Type B pancreatic cell (in vitro differentiated cells): ENCODE data around the gene RSPH10B2. TPM values are rescaled to one million over a fixed set of nuclear protein-coding genes. Genes with fewer than 3 reads are reported as not detected.
"Not testable (repeated sequence)": the region's sequence is repeated elsewhere in the genome, so short reads cannot be mapped to it uniquely, and the experiment has no call there.

Source experiments
- DNase-seq: peaks from one replicate; pipeline ENCODE4 v3.0.0; 2021; ENCODE audit warnings: mixed read lengths; ENCODE audit not compliant: unreplicated experiment; ENCODE audit errors: extremely low spot score
- H3K27ac Mint-ChIP-seq: 2 replicates; pipeline ENCODE4 v1.8.0; 2021; ENCODE audit warnings: mild to moderate bottlenecking, mixed read lengths
- H3K27me3 Mint-ChIP-seq: 2 replicates; pipeline ENCODE4 v1.8.0; 2021; ENCODE audit warnings: mixed read lengths
- H3K36me3 Mint-ChIP-seq: 2 replicates; pipeline ENCODE4 v1.8.0; 2021; ENCODE audit warnings: mixed read lengths
- H3K4me1 Mint-ChIP-seq: one replicate; pipeline ENCODE4 v1.8.0; 2021; ENCODE audit warnings: mixed read lengths; ENCODE audit not compliant: unreplicated experiment
- H3K4me3 Mint-ChIP-seq: 2 replicates; pipeline ENCODE4 v1.8.0; 2021; ENCODE audit warnings: mild to moderate bottlenecking, mixed read lengths
- H3K9me3 Mint-ChIP-seq: 2 replicates; pipeline ENCODE4 v1.8.0; 2021; ENCODE audit warnings: mixed read lengths
- long read RNA-seq: library from polyadenylated mRNA; unstranded; transcript quantifications from one replicate; pipeline ENCODE4 v2.0.0, GENCODE V29; 2020
- total RNA-seq: library from RNA; stranded (reverse); gene quantifications from 2 replicates; pipeline ENCODE4 v1.2.1, GENCODE V29; 2021; ENCODE audit warnings: low replicate concordance
- TF ChIP-seq, protein P1 (sequence below): fragments of 200-600 bp; sonication (generic); conservative IDR thresholded peaks from 2 replicates; pipeline ENCODE4 v1.5.0; 2021; ENCODE audit warnings: antibody characterized with exemption, mild to moderate bottlenecking

The RSPH10B2 gene
- total RNA-seq = 0.83 and 1.1 TPM in 2 replicates
- long read RNA-seq = 0 reads

DNA sequence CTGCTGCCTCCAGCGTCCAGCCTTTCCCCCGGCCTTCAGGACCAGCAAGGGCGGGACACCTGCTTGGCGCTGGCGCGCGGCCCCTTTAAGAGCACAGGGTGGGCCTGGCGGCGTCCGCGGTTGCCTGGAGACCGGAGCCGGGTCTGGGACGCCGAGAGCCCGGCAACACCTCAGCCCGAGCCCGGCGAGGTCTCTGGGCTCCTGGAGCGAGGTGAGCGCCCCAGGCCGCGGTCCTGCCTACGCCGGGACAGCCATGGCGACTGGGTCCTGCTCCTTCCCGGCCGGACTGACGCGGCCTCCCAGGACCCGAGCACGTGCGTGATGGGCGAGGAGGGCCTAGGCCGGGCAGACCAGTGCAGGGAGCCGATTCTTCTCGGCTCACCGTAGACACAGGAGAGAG is at the start of gene RSPH10B2:
Gene RSPH10B2, plus strand, starts transcription at position 140 of the 400 bp plus-strand sequence. CDS start 3,575 bp downstream, outside the sequence.
- not testable (repeated sequence) for H3K4me3 Mint-ChIP-seq, DNase-seq, H3K4me1 Mint-ChIP-seq, H3K9me3 Mint-ChIP-seq, H3K27ac Mint-ChIP-seq, H3K27me3 Mint-ChIP-seq, H3K36me3 Mint-ChIP-seq

DNA sequence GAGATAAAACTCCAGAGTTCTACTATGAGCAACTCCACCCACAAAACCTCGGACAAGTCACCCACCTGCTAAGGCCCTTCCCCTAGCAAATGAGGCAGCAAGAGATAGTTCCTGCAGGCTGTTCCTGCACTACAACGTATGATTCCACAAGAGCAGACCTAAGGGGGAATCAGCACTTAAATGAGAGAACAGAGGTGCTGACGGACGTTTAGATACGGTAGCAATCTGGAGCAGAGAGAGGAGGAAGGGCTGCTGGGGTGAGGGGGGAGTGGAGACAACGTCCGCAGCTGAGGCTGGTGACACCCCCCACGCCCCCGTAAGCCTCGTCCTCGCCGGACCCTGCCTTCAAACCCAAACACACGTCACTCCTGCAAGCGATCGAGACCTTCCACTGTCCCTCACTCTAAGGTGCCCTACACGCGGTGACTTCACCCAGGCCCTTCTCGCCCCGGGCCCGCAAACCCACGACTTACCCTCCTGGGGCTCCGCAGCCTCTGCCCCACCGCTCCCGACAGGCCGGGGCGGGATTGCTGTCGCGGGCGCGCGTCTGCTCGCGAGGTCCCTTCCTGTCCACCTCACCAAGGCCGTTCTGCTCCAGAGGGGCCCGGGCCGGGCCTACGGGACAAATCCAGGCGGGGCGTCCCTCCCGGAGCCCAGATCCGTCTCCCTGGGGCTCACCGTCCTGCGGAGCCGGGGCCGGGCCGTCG is 47.8 kb upstream of the RSPH10B2 start:
- peak overlapping the region; percentile 94 for H3K27ac Mint-ChIP-seq
- peaks cover 23% of the 10 kb centered on the region for H3K4me1 Mint-ChIP-seq
- TF ChIP-seq, protein P1, sequence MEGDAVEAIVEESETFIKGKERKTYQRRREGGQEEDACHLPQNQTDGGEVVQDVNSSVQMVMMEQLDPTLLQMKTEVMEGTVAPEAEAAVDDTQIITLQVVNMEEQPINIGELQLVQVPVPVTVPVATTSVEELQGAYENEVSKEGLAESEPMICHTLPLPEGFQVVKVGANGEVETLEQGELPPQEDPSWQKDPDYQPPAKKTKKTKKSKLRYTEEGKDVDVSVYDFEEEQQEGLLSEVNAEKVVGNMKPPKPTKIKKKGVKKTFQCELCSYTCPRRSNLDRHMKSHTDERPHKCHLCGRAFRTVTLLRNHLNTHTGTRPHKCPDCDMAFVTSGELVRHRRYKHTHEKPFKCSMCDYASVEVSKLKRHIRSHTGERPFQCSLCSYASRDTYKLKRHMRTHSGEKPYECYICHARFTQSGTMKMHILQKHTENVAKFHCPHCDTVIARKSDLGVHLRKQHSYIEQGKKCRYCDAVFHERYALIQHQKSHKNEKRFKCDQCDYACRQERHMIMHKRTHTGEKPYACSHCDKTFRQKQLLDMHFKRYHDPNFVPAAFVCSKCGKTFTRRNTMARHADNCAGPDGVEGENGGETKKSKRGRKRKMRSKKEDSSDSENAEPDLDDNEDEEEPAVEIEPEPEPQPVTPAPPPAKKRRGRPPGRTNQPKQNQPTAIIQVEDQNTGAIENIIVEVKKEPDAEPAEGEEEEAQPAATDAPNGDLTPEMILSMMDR = no peak
- H3K4me3 Mint-ChIP-seq = peak overlapping the region; percentile 97
- peaks cover 11% of the 10 kb centered on the region for H3K27me3 Mint-ChIP-seq
- peak; percentile 70 for DNase-seq
- H3K9me3 Mint-ChIP-seq = peaks cover 23% of the 10 kb centered on the region
- peaks cover 38% of the 10 kb centered on the region for H3K36me3 Mint-ChIP-seq

DNA sequence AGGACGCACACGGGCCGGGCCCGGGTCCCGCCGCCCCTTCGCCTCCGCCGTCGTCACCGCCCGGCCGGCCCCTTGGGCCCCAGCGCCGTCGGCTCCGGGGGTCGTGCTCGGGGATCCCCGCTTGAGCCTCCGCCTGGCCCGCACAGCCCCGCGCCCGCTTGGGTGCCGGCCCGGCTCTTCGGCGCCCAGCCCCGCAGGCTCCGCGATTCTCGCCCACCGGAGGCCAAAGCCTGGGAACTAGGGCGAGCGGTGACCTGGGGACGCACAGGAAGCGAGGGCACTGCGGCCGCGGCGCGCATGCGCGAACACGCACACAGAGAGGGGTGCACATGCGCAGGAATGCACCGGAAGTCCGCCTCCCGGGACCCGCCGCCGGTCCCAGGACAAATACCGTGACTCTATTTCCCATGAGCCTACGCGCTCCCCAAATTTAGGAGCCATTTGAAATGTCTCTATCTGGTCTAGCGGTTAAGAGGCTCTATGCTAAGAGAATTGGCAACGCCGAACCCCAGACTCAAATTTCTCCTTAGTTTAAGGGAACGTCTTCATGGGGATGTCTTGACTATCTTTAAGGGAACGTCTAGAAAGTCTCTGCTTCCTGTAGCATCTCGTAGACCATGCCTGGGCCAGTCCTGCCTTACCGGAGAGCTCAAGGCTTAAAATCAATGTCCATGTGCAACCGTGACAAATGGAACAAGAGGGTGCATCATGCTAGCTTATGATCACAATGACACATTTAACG is 47.1 kb upstream of the RSPH10B2 start, which contains the start of gene ZNF12:
Gene ZNF12, minus strand, starts transcription at position 282 of the 742 bp plus-strand sequence. CDS start 1,774 bp downstream, outside the sequence.
- Mint-ChIP-seq H3K27ac (peak within 1 kb of the TSS; percentile 94), H3K9me3 (peaks cover 21% of the 10 kb centered on the region), H3K27me3 (peaks cover 14% of the 10 kb centered on the region), H3K4me1 (peaks cover 23% of the 10 kb centered on the region), H3K4me3 (peak within 1 kb of the TSS; percentile 97), H3K36me3 (peaks cover 32% of the 10 kb centered on the region)
- peak; percentile 97 for DNase-seq
- TF ChIP-seq, protein P1 = no peak

DNA sequence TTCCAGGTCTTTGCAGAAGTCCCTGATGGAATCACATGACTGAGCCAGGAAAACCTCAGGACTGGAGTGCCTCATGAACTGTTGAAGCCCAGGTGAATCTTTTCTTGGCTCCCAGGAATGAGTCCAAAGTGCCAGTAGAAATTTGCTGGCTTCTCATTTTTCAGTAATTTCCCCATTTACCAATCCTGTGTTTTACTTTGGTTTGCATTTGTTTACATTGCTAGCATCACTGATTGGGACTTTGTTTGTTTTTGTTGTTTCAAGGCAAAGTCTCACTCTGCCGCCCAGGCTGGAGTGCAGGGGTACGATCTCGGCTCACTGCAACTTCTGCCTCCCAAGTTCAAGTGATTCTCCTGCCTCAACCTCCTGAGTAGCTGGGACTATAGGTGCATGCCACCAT is 45.6 kb upstream of the RSPH10B2 start:
- TF ChIP-seq, protein P1 = no peak
- Mint-ChIP-seq H3K27ac (no peak overlapping the region), H3K9me3 (peaks cover 17% of the 10 kb centered on the region), H3K36me3 (peaks cover 20% of the 10 kb centered on the region), H3K27me3 (peaks cover 14% of the 10 kb centered on the region), H3K4me3 (no peak overlapping the region), H3K4me1 (peaks cover 18% of the 10 kb centered on the region)
- DNase-seq = no peak

DNA sequence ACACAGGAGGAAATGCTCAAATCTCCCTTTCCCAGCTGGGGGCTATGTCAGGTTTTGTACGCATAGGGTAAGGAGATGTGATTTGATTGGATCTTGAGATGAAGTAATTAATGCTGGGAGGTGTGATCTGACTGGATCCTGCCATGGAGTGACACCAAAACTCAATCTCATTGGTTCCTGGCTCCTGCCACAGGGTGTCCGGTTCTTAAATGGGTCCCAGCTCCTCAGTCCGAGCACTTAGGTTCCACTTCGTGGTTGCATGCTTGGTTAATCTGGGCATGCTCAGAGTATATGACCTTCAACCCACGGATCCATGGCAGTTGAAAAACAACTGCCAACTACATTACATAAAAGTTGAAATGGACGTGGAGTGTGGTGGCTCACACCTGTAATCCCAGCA is 44.1 kb upstream of the RSPH10B2 start:
- H3K4me1 Mint-ChIP-seq = peaks cover 11% of the 10 kb centered on the region
- DNase-seq = no peak
- H3K27me3 Mint-ChIP-seq = peaks cover 21% of the 10 kb centered on the region
- H3K4me3 Mint-ChIP-seq = no peak overlapping the region
- peaks cover 11% of the 10 kb centered on the region for H3K36me3 Mint-ChIP-seq
- peaks cover 10% of the 10 kb centered on the region for H3K9me3 Mint-ChIP-seq
- H3K27ac Mint-ChIP-seq = no peak overlapping the region
- TF ChIP-seq, protein P1 = no peak

DNA sequence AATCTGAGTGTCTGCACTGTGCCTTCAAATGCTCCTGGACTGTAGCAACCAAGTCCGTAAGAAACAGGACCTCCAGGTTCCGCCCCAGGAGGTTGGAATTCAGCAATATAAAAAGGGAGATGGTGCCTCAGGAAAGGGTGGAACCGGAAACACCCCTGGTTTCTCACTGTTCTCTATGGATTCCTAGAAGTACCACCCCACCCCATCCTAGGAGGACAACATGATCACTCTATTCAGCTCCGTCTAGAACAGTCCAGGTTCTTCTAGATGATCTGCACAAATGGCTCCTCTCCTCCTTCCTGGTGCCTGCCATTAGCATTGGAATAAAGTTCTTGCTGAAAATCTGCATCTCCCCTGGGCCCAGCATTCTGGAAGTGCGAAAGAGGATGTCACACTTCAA is 39.5 kb upstream of the RSPH10B2 start:
- TF ChIP-seq, protein P1 = no peak
- H3K9me3 Mint-ChIP-seq = no peaks in the 10 kb centered on the region
- H3K36me3 Mint-ChIP-seq = no peaks in the 10 kb centered on the region
- H3K4me3 Mint-ChIP-seq = no peak overlapping the region
- no peak for DNase-seq
- H3K27ac Mint-ChIP-seq = no peak overlapping the region
- H3K4me1 Mint-ChIP-seq = no peaks in the 10 kb centered on the region
- peaks cover 27% of the 10 kb centered on the region for H3K27me3 Mint-ChIP-seq

DNA sequence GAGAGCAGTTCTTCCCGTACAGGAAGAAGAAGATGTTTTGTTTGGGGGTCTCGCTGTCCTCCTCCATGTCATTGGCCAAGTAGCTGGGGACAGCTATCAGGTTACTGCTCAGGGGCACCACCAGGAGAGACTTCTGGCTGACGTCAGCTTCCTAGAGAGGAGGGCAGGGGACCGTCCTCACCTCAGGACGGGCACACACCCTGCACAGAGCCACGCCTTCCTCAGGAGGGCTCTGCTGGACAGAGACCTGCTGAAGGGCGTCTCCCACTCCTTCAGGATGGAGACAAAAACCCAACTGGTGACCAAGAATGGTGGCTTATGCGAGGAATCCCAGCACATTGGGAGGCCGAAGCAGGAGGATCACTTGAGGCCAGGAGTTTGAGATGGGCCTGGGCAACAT is 38.0 kb upstream of the RSPH10B2 start:
- not testable (repeated sequence) for H3K9me3 Mint-ChIP-seq, H3K4me1 Mint-ChIP-seq, H3K27ac Mint-ChIP-seq, DNase-seq, H3K36me3 Mint-ChIP-seq, H3K4me3 Mint-ChIP-seq
- peaks cover 34% of the 10 kb centered on the region for H3K27me3 Mint-ChIP-seq
